GM10266 (cell line): ENCODE measurements around the gene AGTR1.

Experiments
- DNase-seq: peaks from one replicate; pipeline ENCODE4 v3.0.0; 2012; ENCODE audit errors: extremely low spot score
- TF ChIP-seq, protein P1 (sequence below): IDR thresholded peaks from 2 replicates; pipeline ENCODE4 v1.5.1; 2012; ENCODE audit warnings: mild to moderate bottlenecking, low read depth; ENCODE audit not compliant: control insufficient read depth, insufficient read depth; ENCODE audit errors: missing control alignments

AGTR1 gene

DNA sequence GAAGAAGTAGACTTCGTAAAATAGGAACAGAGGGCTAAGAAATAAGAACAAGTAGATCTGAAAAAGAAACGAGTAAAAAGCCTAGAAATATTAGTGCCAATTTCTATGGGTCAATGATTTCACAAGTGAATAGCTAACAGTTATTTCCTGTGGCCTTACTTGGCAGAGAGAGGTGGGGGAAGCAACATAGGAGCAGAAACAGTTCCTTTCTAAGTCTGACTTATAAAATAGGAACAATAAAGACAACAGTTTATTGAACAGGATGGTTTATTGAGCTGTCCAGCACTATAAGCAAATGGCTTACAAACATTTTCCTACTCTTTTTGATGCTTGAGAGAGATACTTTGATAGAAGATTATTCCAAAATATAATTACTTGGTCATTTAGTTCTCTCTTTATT lies 37.9 kb downstream of the AGTR1 start:
- DNase-seq: no peak
- TF ChIP-seq, protein P1, sequence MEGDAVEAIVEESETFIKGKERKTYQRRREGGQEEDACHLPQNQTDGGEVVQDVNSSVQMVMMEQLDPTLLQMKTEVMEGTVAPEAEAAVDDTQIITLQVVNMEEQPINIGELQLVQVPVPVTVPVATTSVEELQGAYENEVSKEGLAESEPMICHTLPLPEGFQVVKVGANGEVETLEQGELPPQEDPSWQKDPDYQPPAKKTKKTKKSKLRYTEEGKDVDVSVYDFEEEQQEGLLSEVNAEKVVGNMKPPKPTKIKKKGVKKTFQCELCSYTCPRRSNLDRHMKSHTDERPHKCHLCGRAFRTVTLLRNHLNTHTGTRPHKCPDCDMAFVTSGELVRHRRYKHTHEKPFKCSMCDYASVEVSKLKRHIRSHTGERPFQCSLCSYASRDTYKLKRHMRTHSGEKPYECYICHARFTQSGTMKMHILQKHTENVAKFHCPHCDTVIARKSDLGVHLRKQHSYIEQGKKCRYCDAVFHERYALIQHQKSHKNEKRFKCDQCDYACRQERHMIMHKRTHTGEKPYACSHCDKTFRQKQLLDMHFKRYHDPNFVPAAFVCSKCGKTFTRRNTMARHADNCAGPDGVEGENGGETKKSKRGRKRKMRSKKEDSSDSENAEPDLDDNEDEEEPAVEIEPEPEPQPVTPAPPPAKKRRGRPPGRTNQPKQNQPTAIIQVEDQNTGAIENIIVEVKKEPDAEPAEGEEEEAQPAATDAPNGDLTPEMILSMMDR: no peak

DNA sequence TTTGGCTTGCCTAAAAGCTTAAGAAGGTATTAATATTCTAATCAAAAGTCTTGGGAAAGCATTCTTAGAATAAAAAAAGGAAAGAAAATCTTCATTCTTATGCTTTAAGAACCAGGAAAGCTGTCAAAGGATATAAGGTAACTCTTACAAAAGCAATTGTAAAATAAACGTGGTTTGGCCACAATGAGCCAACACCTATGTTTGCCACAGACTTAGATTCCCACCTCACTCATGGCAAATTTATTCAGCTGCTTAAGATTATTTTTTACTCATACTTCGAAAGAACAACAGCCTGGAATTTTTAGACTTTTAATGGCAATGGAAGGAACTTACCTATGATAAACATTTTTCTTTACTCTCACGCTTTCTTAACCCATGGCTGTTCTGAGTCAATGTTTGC lies 38.4 kb downstream of the AGTR1 start:
- TF ChIP-seq, protein P1: no peak
- no peak for DNase-seq

DNA sequence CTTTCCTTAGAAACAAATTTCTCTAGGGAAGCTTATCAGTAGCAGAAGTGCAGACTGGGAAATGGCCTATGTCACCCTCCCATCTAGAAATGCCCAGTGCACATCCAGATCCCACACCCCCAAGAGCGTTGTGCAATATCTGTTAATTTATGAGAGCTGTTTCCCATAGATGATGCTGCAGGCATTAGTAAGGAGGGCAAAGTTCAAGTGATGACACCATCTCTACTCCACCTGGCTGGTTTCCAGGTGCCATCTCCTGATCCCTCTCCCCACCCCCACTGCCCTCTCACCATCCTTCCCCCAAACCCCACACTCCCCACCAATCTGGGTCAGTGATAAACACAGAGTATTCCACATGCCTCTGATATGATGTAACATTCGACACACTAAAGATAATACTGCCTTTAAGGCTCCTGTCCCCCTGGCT lies 39.4 kb downstream of the AGTR1 start:
- DNase-seq: no peak
- TF ChIP-seq, protein P1: no peak

DNA sequence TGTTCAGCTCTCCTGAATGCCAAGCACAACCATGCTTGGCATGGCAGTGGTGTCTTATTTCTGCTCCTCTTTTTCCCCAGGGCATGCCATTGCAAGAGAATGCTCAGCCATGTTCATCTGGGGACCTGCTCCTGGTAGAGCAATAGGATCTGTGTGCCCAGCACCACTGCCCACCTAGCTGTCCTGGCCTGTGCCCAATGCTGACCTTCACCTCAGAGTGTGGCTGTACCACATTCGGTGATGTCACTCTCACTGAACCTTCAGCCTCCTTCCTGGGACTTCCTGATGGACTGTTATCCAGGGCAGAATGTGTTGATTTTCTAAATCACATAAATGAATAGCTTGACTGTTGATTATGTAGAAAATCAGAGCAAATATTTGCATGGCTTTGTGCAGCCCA lies 42.0 kb downstream of the AGTR1 start:
- TF ChIP-seq, protein P1: no peak
- no peak for DNase-seq

DNA sequence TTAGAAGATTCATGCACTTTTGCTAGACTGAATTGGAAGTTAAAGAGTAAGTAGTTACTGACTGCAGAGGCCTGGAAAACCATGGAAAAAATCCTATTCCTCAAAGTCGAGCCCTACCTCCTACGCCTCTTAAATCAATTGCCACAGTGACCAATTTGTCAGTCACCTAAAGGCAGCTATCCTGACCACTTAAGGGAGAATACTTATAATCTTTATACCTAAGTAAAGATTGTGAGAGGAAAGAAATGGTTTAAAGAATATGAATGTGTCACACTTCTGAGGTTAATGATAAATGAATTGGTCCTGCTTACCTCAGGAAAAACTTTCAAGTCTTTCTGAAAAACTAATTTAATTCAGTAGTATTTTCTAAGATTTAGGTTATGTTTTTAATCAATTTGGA lies 42.6 kb downstream of the AGTR1 start:
- DNase-seq: no peak
- TF ChIP-seq, protein P1: no peak

DNA sequence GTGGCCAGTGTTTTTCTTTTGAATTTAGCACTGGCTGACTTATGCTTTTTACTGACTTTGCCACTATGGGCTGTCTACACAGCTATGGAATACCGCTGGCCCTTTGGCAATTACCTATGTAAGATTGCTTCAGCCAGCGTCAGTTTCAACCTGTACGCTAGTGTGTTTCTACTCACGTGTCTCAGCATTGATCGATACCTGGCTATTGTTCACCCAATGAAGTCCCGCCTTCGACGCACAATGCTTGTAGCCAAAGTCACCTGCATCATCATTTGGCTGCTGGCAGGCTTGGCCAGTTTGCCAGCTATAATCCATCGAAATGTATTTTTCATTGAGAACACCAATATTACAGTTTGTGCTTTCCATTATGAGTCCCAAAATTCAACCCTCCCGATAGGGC lies 43.5 kb downstream of the AGTR1 start:
- TF ChIP-seq, protein P1: no peak
- no peak for DNase-seq

DNA sequence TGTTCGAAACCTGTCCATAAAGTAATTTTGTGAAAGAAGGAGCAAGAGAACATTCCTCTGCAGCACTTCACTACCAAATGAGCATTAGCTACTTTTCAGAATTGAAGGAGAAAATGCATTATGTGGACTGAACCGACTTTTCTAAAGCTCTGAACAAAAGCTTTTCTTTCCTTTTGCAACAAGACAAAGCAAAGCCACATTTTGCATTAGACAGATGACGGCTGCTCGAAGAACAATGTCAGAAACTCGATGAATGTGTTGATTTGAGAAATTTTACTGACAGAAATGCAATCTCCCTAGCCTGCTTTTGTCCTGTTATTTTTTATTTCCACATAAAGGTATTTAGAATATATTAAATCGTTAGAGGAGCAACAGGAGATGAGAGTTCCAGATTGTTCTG lies 44.4 kb downstream of the AGTR1 start:
- TF ChIP-seq, protein P1: no peak

More for the DNA sequence above, 44.4 kb downstream of the AGTR1 start:
- no peak for DNase-seq
